Activated B cell treated with CpG ODN at 0.5 μM for 24 hours (primary cell): ENCODE data around the gene CPEB1. TPM values are rescaled to one million over a fixed set of nuclear protein-coding genes. Genes with fewer than 3 reads are reported as not detected.
"Not testable (repeated sequence)": the region's sequence is repeated elsewhere in the genome, so short reads cannot be mapped to it uniquely, and the experiment has no call there.

ENCODE experiments used
- ATAC-seq: fragments of 200-7000 bp; cut with Tn5 transposase; one replicate; pipeline ENCODE4 v1.10.0; 2021; ENCODE audit warnings: low read depth, mild to moderate bottlenecking, moderate library complexity
- CTCF ChIA-PET: fragments of 350-600 bp; sonication (Branson Sonifier 250); formaldehyde crosslinking; loops from one replicate; lab custom pipeline; 2021; ENCODE audit warnings: antibody characterized with exemption; lab: Charles Lee
- POLR2A ChIA-PET: fragments of 350-600 bp; sonication (Branson Sonifier 250); formaldehyde crosslinking; loops from one replicate; lab custom pipeline; 2021; ENCODE audit warnings: antibody characterized with exemption; lab: Charles Lee
- DNase-seq: peaks from one replicate; pipeline ENCODE4 v3.0.0; 2022
- H3K27ac Mint-ChIP-seq: one replicate; pipeline ENCODE4 v1.8.0; 2020; ENCODE audit warnings: mixed read lengths
- H3K27me3 Mint-ChIP-seq: one replicate; pipeline ENCODE4 v1.8.0; 2021; ENCODE audit warnings: mixed read lengths
- H3K36me3 Mint-ChIP-seq: one replicate; pipeline ENCODE4 v1.8.0; 2021; ENCODE audit warnings: low read depth, mixed read lengths
- H3K4me1 Mint-ChIP-seq: one replicate; pipeline ENCODE4 v1.8.0; 2021; ENCODE audit warnings: mixed read lengths
- H3K4me3 Mint-ChIP-seq: one replicate; pipeline ENCODE4 v1.8.0; 2020; ENCODE audit warnings: mild to moderate bottlenecking, mixed read lengths
- H3K9me3 Mint-ChIP-seq: one replicate; pipeline ENCODE4 v1.8.0; 2020; ENCODE audit warnings: mixed read lengths
- CTCF ChIP-seq: fragments of 200-600 bp; IDR thresholded peaks from one replicate; pipeline ENCODE4 v1.8.0; 2022; ENCODE audit warnings: antibody characterized with exemption, mild to moderate bottlenecking
- intact Hi-C: fragments of 100-400 bp; cut with micrococcal nuclease; formaldehyde crosslinking; loops from one replicate; pipeline ENCODE4 v1.15.1; 2024
- total RNA-seq: library from RNA; stranded (reverse); gene quantifications from 2 replicates; pipeline ENCODE4 v1.2.3, GENCODE V29; 2022

CPEB1 gene
- total RNA-seq, 1 donor from 2014 or later = not detected

GRCh38 chr15:82530006-82530405, 117.2 kb downstream of the CPEB1 start:
- ChIA-PET POLR2A (interaction anchor here (1.3 to 2.3 kb wide), 2 partner anchors 10 to 482 kb away, joined by 5 to 44 read pairs; partner anchors contain the start of genes C15orf40 and RPS17), CTCF (interaction anchor here (1.3 to 1.6 kb wide), 3 partner anchors 10 to 481 kb away, joined by 7 to 22 read pairs (median 17); partner anchors contain the start of genes C15orf40 and RPS17)
- DNase-seq (no peak), ATAC-seq (no peak)
- Mint-ChIP-seq H3K27me3 (no peaks in the 10 kb centered on the region), H3K4me3 (no peak overlapping the region), H3K36me3 (peaks cover 19% of the 10 kb centered on the region), H3K27ac (no peak overlapping the region), H3K4me1 (peaks cover 7% of the 10 kb centered on the region), H3K9me3 (peaks cover 4% of the 10 kb centered on the region)
- intact Hi-C loops = no loop called here
- no peak for TF ChIP-seq CTCF

- H3K4me3 Mint-ChIP-seq, DNase-seq, H3K27me3 Mint-ChIP-seq, H3K4me1 Mint-ChIP-seq, CTCF ChIA-PET, H3K36me3 Mint-ChIP-seq, ATAC-seq, POLR2A ChIA-PET, intact Hi-C loops, H3K27ac Mint-ChIP-seq, H3K9me3 Mint-ChIP-seq: not testable (repeated sequence)
Observed at GRCh38 chr15:82513587-82513986, 133.6 kb downstream of the CPEB1 start.

- H3K4me3 Mint-ChIP-seq, intact Hi-C loops, H3K27ac Mint-ChIP-seq, H3K27me3 Mint-ChIP-seq, H3K36me3 Mint-ChIP-seq, H3K9me3 Mint-ChIP-seq, CTCF ChIA-PET, DNase-seq, H3K4me1 Mint-ChIP-seq, ATAC-seq, POLR2A ChIA-PET: not testable (repeated sequence)
Observed at GRCh38 chr15:82507693-82508092, 139.5 kb downstream of the CPEB1 start.

GRCh38 chr15:82507087-82507486, 140.1 kb downstream of the CPEB1 start:
- H3K9me3 Mint-ChIP-seq, DNase-seq, H3K4me3 Mint-ChIP-seq, H3K36me3 Mint-ChIP-seq, ATAC-seq, CTCF ChIA-PET, H3K27ac Mint-ChIP-seq, intact Hi-C loops, POLR2A ChIA-PET, H3K27me3 Mint-ChIP-seq, H3K4me1 Mint-ChIP-seq: not testable (repeated sequence)

- intact Hi-C loops, ATAC-seq, POLR2A ChIA-PET: not testable (repeated sequence)
Observed at GRCh38 chr15:82505842-82506241, 141.3 kb downstream of the CPEB1 start.

GRCh38 chr15:82504074-82504473, 143.1 kb downstream of the CPEB1 start:
- CTCF ChIA-PET, intact Hi-C loops, H3K4me1 Mint-ChIP-seq: not testable (repeated sequence)

More at GRCh38 chr15:82505842-82506241, 141.3 kb downstream of the CPEB1 start:
- H3K27me3 Mint-ChIP-seq, H3K27ac Mint-ChIP-seq, CTCF ChIA-PET, H3K4me3 Mint-ChIP-seq, DNase-seq, H3K36me3 Mint-ChIP-seq, H3K4me1 Mint-ChIP-seq, H3K9me3 Mint-ChIP-seq: not testable (repeated sequence)

GRCh38 chr15:82502700-82503339, 144.3 kb downstream of the CPEB1 start:
- H3K27me3 Mint-ChIP-seq, H3K27ac Mint-ChIP-seq: not testable (repeated sequence)

More at GRCh38 chr15:82504074-82504473, 143.1 kb downstream of the CPEB1 start:
- DNase-seq, H3K36me3 Mint-ChIP-seq, H3K9me3 Mint-ChIP-seq, ATAC-seq, POLR2A ChIA-PET, H3K4me3 Mint-ChIP-seq, H3K27me3 Mint-ChIP-seq, H3K27ac Mint-ChIP-seq: not testable (repeated sequence)

GRCh38 chr15:82500772-82501171, 146.4 kb downstream of the CPEB1 start:
- H3K27me3 Mint-ChIP-seq, ATAC-seq, H3K4me1 Mint-ChIP-seq, CTCF ChIA-PET, H3K36me3 Mint-ChIP-seq, DNase-seq, H3K9me3 Mint-ChIP-seq, H3K27ac Mint-ChIP-seq, intact Hi-C loops, POLR2A ChIA-PET, H3K4me3 Mint-ChIP-seq: not testable (repeated sequence)

More at GRCh38 chr15:82502700-82503339, 144.3 kb downstream of the CPEB1 start:
- intact Hi-C loops, H3K9me3 Mint-ChIP-seq, H3K4me3 Mint-ChIP-seq, H3K4me1 Mint-ChIP-seq, POLR2A ChIA-PET, DNase-seq, CTCF ChIA-PET, H3K36me3 Mint-ChIP-seq: not testable (repeated sequence)
- ATAC-seq = peak; percentile 58

GRCh38 chr15:82497978-82498377, 149.2 kb downstream of the CPEB1 start:
- H3K4me1 Mint-ChIP-seq = not testable (repeated sequence)

More at GRCh38 chr15:82497978-82498377, 149.2 kb downstream of the CPEB1 start:
- H3K9me3 Mint-ChIP-seq, ATAC-seq, H3K4me3 Mint-ChIP-seq, H3K36me3 Mint-ChIP-seq, DNase-seq, intact Hi-C loops, H3K27me3 Mint-ChIP-seq, CTCF ChIA-PET, POLR2A ChIA-PET, H3K27ac Mint-ChIP-seq: not testable (repeated sequence)
